GM23338 (cell line): ENCODE data around the gene PPP1R10. TPM values are rescaled to one million over a fixed set of nuclear protein-coding genes. Genes with fewer than 3 reads are reported as not detected.

Experiments
- ATAC-seq: fragments of 200-7000 bp; cut with Tn5 transposase; 3 replicates; pipeline ENCODE4 v1.9.1; 2020
- DNase-seq: peaks from one replicate; pipeline ENCODE4 v3.0.0-alpha.2; 2015; ENCODE audit warnings: low spot score
- H2AFZ ChIP-seq: fragments of 200-600 bp; sonication (generic); 2 replicates; pipeline ENCODE4 v1.8.0; 2016; ENCODE audit warnings: antibody characterized with exemption, mild to moderate bottlenecking, moderate library complexity
- H3F3A ChIP-seq: fragments of 200-600 bp; sonication (generic); replicated peaks from 2 replicates; pipeline ENCODE4 v1.8.0; 2017; ENCODE audit warnings: antibody characterized with exemption, mixed run types, low read depth
- H3K27ac ChIP-seq: fragments of 200-600 bp; sonication (generic); 2 replicates; pipeline ENCODE4 v1.6.1; 2016; ENCODE audit warnings: low read depth
- H3K27me3 ChIP-seq: fragments of 200-600 bp; sonication (generic); 2 replicates; pipeline ENCODE4 v1.8.0; 2016; ENCODE audit warnings: mild to moderate bottlenecking, mixed run types, moderate library complexity; ENCODE audit not compliant: insufficient read depth
- H3K36me3 ChIP-seq: fragments of 200-600 bp; sonication (generic); 2 replicates; pipeline ENCODE4 v1.8.0; 2016; ENCODE audit warnings: mild to moderate bottlenecking; ENCODE audit not compliant: insufficient read depth
- H3K4me1 ChIP-seq: fragments of 200-600 bp; sonication (generic); 2 replicates; pipeline ENCODE4 v1.8.0; 2016; ENCODE audit warnings: mild to moderate bottlenecking, moderate library complexity; ENCODE audit not compliant: insufficient read depth
- H3K4me2 ChIP-seq: fragments of 200-600 bp; sonication (generic); 2 replicates; pipeline ENCODE4 v1.7.1; 2017; ENCODE audit warnings: mixed run types
- H3K4me3 ChIP-seq: fragments of 200-600 bp; sonication (generic); 2 replicates; pipeline ENCODE4 v1.6.1; 2016; ENCODE audit warnings: mixed run types
- H3K79me2 ChIP-seq: fragments of 200-600 bp; sonication (generic); replicated peaks from 2 replicates; pipeline ENCODE4 v1.8.0; 2017; ENCODE audit warnings: mild to moderate bottlenecking; ENCODE audit not compliant: insufficient read depth
- H3K9me2 ChIP-seq: fragments of 200-600 bp; sonication (generic); 2 replicates; pipeline ENCODE4 v1.8.0; 2017; ENCODE audit not compliant: insufficient read depth
- H4K20me1 ChIP-seq: fragments of 200-600 bp; sonication (generic); replicated peaks from 2 replicates; pipeline ENCODE4 v1.8.0; 2017; ENCODE audit warnings: mild to moderate bottlenecking; ENCODE audit not compliant: insufficient read depth
- H3K27ac Mint-ChIP-seq: 2 replicates; pipeline ENCODE4 v1.8.0; 2020; ENCODE audit warnings: inconsistent platforms, mild to moderate bottlenecking, moderate library complexity, mixed read lengths
- H3K27me3 Mint-ChIP-seq: 3 replicates; pipeline ENCODE4 v1.8.0; 2022; ENCODE audit warnings: low read depth, mild to moderate bottlenecking, moderate library complexity, mixed read lengths, inconsistent platforms; ENCODE audit not compliant: insufficient read depth, poor library complexity
- H3K36me3 Mint-ChIP-seq: 3 replicates; pipeline ENCODE4 v1.8.0; 2021; ENCODE audit warnings: low read depth, mild to moderate bottlenecking, inconsistent platforms, moderate library complexity, mixed read lengths
- H3K4me1 Mint-ChIP-seq: 3 replicates; pipeline ENCODE4 v1.8.0; 2020; ENCODE audit warnings: mild to moderate bottlenecking, inconsistent platforms, mixed read lengths
- H3K4me3 Mint-ChIP-seq: 3 replicates; pipeline ENCODE4 v1.8.0; 2021; ENCODE audit warnings: moderate library complexity, mild to moderate bottlenecking, inconsistent platforms, mixed read lengths
- H3K9me3 Mint-ChIP-seq: 3 replicates; pipeline ENCODE4 v1.8.0; 2020; ENCODE audit warnings: moderate library complexity, mild to moderate bottlenecking, inconsistent platforms, mixed read lengths
- CREB1 ChIP-seq: fragments of 250-450 bp; sonication (Bioruptor Pico); IDR thresholded peaks from 2 replicates; pipeline ENCODE4 v1.5.0; 2020; ENCODE audit warnings: low read depth, mild to moderate bottlenecking, moderate library complexity
- EZH2 ChIP-seq: fragments of 200-600 bp; sonication (generic); IDR thresholded peaks from one replicate; pipeline ENCODE4 v1.8.0; 2017; ENCODE audit warnings: antibody characterized with exemption, mild to moderate bottlenecking, low read depth; ENCODE audit not compliant: unreplicated experiment
- NANOG ChIP-seq: IDR thresholded peaks from 2 replicates; pipeline ENCODE4 v1.6.1; 2016; ENCODE audit warnings: antibody characterized with exemption, borderline replicate concordance
- POLR2AphosphoS5 ChIP-seq: IDR thresholded peaks from 2 replicates; pipeline ENCODE4 v1.6.1; 2016; ENCODE audit warnings: antibody characterized with exemption, low read depth
- STAT1 ChIP-seq: IDR thresholded peaks from one replicate; pipeline ENCODE4 v1.6.1; 2016; ENCODE audit warnings: antibody characterized with exemption; ENCODE audit not compliant: unreplicated experiment
- polyA plus RNA-seq: library from polyadenylated mRNA; unstranded; fragments of >200 nt; fragmentation: Nextera tagmentation; extraction: Ambion mirVana; gene quantifications from 2 replicates; pipeline ENCODE4 v1.2.1, GENCODE V29; 2016
- total RNA-seq: library from RNA; depleted of rRNA; stranded (reverse); fragments of >200 nt; shearing (Covaris generic); gene quantifications from 2 replicates; pipeline ENCODE4 v1.2.3, GENCODE V29; 2014
- TF ChIP-seq, protein P1 (sequence below): IDR thresholded peaks from 2 replicates; pipeline ENCODE4 v1.6.1; 2016; ENCODE audit warnings: antibody characterized with exemption
- TF ChIP-seq, protein P2 (sequence below): fragments of 250-450 bp; sonication (Bioruptor Pico); IDR thresholded peaks from 2 replicates; pipeline ENCODE4 v1.5.0; 2020; ENCODE audit warnings: mild to moderate bottlenecking, moderate library complexity

Gene PPP1R10
- total and polyA plus RNA-seq, 2 experiments from 2014 or later, result 41.3 to 42.9 TPM

DNA sequence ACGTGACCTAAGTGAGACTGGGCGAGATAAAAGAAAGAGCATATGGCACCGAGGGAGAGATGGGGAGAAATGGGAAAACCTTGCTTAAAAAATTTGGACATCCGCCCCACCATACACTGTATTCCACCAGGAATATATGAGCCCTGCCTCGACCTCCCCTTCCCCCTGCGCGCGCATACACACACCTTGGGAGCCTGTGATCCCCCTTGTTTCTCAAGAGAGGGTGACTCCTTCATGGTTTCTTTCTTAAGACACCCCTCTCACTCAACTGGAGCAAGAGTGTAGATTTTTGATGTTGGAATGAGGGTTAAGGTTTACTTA, 45.3 kb downstream of the PPP1R10 start:
- Histone ChIP-seq H3K27me3 (peaks cover 6% of the 10 kb centered on the region; the same call in 1 of the 2 replicates), H3K9me2 (no peaks in the 10 kb centered on the region), H3K4me2 (peak overlapping the region; percentile 99), H3K36me3 (0 out of 2 replicates have a peak, but pooled peaks cover 6% of the 10 kb centered on the region), H3K79me2 (peaks cover 52% of the 10 kb centered on the region), H4K20me1 (peaks cover 26% of the 10 kb centered on the region), H3K27ac (peak overlapping the region; percentile 73; the same call in 1 of the 2 replicates), H3K4me1 (peaks cover 18% of the 10 kb centered on the region), H3K4me3 (peak overlapping the region; percentile 95), H3F3A (peaks cover 8% of the 10 kb centered on the region; the same call in 1 of the 2 replicates), H2AFZ (peak overlapping the region; percentile 7; the same call in 1 of the 2 replicates)
- H3K9me3 Mint-ChIP-seq, result no peaks in the 10 kb centered on the region; the same call in 2 of the 3 replicates
- H3K4me1 Mint-ChIP-seq, result peaks cover 31% of the 10 kb centered on the region
- peak overlapping the region; percentile 97 for H3K27ac Mint-ChIP-seq
- ATAC-seq (no peak), DNase-seq (no peak)
- TF ChIP-seq, protein P1, sequence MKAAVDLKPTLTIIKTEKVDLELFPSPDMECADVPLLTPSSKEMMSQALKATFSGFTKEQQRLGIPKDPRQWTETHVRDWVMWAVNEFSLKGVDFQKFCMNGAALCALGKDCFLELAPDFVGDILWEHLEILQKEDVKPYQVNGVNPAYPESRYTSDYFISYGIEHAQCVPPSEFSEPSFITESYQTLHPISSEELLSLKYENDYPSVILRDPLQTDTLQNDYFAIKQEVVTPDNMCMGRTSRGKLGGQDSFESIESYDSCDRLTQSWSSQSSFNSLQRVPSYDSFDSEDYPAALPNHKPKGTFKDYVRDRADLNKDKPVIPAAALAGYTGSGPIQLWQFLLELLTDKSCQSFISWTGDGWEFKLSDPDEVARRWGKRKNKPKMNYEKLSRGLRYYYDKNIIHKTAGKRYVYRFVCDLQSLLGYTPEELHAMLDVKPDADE, result no peak
- TF ChIP-seq EZH2 (no peak), STAT1 (no peak)
- peak overlapping the region; percentile 96 for H3K4me3 Mint-ChIP-seq
- peaks cover 13% of the 10 kb centered on the region for H3K27me3 Mint-ChIP-seq
- peaks cover 19% of the 10 kb centered on the region for H3K36me3 Mint-ChIP-seq

DNA sequence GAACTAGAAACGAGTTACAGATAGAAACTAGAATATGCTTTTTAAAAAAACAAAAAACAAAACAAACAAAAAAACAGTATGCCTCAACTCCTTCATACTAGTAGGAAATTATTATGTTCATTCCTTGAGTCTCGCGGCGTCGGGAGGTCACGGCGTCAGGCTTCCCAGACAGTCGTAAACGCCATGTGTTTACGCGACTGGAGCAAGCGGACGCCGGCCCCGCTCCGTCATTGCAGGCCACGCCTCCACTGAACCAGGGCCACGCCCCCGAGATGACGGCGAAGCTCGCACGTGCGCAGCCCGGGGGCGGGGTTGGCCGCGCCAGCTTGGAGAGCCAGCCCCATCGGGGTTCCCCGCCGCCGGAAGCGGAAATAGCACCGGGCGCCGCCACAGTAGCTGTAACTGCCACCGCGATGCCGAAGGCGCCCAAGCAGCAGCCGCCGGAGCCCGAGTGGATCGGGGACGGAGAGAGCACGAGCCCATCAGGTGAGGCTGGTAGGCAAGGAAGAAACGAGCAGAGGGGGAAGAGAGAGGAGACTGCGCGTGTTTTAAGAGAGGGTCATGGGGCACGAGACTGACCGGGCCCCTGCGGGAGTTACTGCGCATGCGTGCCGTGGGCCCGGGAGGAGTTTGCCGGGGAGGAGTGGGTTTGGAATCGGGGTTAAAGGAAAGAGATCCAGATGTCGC, 45.8 kb downstream of the PPP1R10 start, which contains the start of gene ABCF1:
Gene ABCF1 (plus strand): TSS at position 368 of the 687 bp plus-strand sequence. CDS start 46 bp downstream, at position 414.
- H3K27ac ChIP-seq, result peak within 1 kb of the TSS; percentile 73; the same call in 1 of the 2 replicates
- H3K9me3 Mint-ChIP-seq, result no peaks in the 10 kb centered on the region; the same call in 2 of the 3 replicates
- H3K4me1 ChIP-seq, result peaks cover 18% of the 10 kb centered on the region
- H3K27me3 Mint-ChIP-seq, result peaks cover 13% of the 10 kb centered on the region
- no peaks in the 10 kb centered on the region for H3K9me2 ChIP-seq
- peak within 1 kb of the TSS; percentile 98 for H2AFZ ChIP-seq
- DNase-seq (peak; percentile 98), ATAC-seq (peak; percentile 96)
- peak within 1 kb of the TSS; percentile 99 for H3K4me2 ChIP-seq
- peaks cover 47% of the 10 kb centered on the region for H3K79me2 ChIP-seq
- peak within 1 kb of the TSS; percentile 97 for H3K27ac Mint-ChIP-seq
- H3K27me3 ChIP-seq, result peaks cover 6% of the 10 kb centered on the region; the same call in 1 of the 2 replicates
- peak within 1 kb of the TSS; percentile 95 for H3K4me3 ChIP-seq
- H3F3A ChIP-seq, result peaks cover 8% of the 10 kb centered on the region; the same call in 1 of the 2 replicates
- peak within 1 kb of the TSS; percentile 96 for H3K4me3 Mint-ChIP-seq
- H4K20me1 ChIP-seq, result peaks cover 26% of the 10 kb centered on the region
- TF ChIP-seq NANOG (no peak), POLR2AphosphoS5 (peak; percentile 96), CREB1 (CRISPR knock-in tag) (peak; percentile 90)
- TF ChIP-seq, protein P1, result peak; percentile 67
- H3K36me3 Mint-ChIP-seq, result peaks cover 14% of the 10 kb centered on the region
- H3K4me1 Mint-ChIP-seq, result peaks cover 31% of the 10 kb centered on the region
- 0 out of 2 replicates have a peak, but pooled peaks cover 3% of the 10 kb centered on the region for H3K36me3 ChIP-seq

DNA sequence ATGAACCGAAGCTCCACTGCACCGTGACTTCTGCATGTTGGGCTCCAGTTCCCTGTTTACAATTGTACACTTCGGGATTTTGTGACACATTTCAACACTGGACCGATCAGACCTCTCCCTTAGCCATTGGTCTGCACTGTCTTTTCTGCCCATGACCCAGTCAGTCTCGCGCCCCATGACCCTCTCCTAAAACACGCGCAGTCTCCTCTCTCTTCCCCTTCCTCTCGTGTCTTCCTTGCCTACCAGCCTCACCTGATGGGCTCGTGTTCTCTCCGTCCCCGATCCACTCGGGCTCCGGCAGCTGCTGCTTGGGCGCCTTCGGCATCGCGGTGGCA, 46.3 kb downstream of the PPP1R10 start:
- ATAC-seq, result no peak; the same call in 2 of the 3 replicates
- Histone ChIP-seq H3K9me2 (no peaks in the 10 kb centered on the region), H3K4me2 (peak overlapping the region; percentile 99), H2AFZ (peak overlapping the region; percentile 98), H3K27me3 (peaks cover 6% of the 10 kb centered on the region; the same call in 1 of the 2 replicates), H3K36me3 (0 out of 2 replicates have a peak, but pooled peaks cover 3% of the 10 kb centered on the region), H3K4me1 (peaks cover 18% of the 10 kb centered on the region), H3K4me3 (peak overlapping the region; percentile 95), H3K79me2 (peaks cover 42% of the 10 kb centered on the region), H3K27ac (no peak overlapping the region), H3F3A (peaks cover 10% of the 10 kb centered on the region; the same call in 1 of the 2 replicates), H4K20me1 (peaks cover 26% of the 10 kb centered on the region)
- H3K9me3 Mint-ChIP-seq, result no peaks in the 10 kb centered on the region; the same call in 2 of the 3 replicates
- H3K4me1 Mint-ChIP-seq, result peaks cover 31% of the 10 kb centered on the region
- peaks cover 14% of the 10 kb centered on the region for H3K36me3 Mint-ChIP-seq
- H3K4me3 Mint-ChIP-seq, result peak overlapping the region; percentile 96
- H3K27ac Mint-ChIP-seq, result peak overlapping the region; percentile 85
- peaks cover 13% of the 10 kb centered on the region for H3K27me3 Mint-ChIP-seq
- DNase-seq, result no peak
- TF ChIP-seq, protein P2, sequence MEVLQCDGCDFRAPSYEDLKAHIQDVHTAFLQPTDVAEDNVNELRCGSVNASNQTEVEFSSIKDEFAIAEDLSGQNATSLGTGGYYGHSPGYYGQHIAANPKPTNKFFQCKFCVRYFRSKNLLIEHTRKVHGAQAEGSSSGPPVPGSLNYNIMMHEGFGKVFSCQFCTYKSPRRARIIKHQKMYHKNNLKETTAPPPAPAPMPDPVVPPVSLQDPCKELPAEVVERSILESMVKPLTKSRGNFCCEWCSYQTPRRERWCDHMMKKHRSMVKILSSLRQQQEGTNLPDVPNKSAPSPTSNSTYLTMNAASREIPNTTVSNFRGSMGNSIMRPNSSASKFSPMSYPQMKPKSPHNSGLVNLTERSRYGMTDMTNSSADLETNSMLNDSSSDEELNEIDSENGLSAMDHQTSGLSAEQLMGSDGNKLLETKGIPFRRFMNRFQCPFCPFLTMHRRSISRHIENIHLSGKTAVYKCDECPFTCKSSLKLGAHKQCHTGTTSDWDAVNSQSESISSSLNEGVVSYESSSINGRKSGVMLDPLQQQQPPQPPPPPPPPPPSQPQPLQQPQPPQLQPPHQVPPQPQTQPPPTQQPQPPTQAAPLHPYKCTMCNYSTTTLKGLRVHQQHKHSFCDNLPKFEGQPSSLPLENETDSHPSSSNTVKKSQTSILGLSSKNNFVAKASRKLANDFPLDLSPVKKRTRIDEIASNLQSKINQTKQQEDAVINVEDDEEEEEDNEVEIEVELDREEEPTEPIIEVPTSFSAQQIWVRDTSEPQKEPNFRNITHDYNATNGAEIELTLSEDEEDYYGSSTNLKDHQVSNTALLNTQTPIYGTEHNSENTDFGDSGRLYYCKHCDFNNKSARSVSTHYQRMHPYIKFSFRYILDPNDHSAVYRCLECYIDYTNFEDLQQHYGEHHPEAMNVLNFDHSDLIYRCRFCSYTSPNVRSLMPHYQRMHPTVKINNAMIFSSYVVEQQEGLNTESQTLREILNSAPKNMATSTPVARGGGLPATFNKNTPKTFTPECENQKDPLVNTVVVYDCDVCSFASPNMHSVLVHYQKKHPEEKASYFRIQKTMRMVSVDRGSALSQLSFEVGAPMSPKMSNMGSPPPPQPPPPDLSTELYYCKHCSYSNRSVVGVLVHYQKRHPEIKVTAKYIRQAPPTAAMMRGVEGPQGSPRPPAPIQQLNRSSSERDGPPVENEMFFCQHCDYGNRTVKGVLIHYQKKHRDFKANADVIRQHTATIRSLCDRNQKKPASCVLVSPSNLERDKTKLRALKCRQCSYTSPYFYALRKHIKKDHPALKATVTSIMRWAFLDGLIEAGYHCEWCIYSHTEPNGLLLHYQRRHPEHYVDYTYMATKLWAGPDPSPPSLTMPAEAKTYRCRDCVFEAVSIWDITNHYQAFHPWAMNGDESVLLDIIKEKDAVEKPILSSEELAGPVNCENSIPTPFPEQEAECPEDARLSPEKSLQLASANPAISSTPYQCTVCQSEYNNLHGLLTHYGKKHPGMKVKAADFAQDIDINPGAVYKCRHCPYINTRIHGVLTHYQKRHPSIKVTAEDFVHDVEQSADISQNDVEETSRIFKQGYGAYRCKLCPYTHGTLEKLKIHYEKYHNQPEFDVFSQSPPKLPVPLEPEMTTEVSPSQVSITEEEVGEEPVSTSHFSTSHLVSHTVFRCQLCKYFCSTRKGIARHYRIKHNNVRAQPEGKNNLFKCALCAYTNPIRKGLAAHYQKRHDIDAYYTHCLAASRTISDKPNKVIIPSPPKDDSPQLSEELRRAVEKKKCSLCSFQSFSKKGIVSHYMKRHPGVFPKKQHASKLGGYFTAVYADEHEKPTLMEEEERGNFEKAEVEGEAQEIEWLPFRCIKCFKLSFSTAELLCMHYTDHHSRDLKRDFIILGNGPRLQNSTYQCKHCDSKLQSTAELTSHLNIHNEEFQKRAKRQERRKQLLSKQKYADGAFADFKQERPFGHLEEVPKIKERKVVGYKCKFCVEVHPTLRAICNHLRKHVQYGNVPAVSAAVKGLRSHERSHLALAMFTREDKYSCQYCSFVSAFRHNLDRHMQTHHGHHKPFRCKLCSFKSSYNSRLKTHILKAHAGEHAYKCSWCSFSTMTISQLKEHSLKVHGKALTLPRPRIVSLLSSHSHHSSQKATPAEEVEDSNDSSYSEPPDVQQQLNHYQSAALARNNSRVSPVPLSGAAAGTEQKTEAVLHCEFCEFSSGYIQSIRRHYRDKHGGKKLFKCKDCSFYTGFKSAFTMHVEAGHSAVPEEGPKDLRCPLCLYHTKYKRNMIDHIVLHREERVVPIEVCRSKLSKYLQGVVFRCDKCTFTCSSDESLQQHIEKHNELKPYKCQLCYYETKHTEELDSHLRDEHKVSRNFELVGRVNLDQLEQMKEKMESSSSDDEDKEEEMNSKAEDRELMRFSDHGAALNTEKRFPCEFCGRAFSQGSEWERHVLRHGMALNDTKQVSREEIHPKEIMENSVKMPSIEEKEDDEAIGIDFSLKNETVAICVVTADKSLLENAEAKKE (CRISPR knock-in tag), result no peak
